ENCODE measurements around the gene ENOX2.

DNA sequence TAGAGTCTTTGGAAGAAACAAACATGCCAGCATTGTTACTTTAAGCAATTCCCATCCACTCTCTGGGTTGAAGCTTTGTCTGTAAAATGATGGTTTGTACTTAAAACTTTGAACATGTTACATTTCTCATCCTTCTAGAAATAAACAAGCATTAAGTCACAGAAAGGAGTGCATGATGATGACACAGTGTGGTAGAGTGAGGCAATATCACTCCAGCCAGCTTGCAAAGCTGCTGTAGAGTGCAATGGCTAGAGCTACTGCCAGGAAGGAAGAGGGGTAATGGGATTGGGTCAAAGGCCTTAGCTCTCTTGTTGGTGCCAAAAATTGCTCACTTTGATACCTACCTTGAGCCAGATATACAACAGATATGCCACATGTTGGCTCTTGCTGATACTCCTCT, 12.3 kb upstream of the ENOX2 start:
- TF ChIP-seq, protein P1, sequence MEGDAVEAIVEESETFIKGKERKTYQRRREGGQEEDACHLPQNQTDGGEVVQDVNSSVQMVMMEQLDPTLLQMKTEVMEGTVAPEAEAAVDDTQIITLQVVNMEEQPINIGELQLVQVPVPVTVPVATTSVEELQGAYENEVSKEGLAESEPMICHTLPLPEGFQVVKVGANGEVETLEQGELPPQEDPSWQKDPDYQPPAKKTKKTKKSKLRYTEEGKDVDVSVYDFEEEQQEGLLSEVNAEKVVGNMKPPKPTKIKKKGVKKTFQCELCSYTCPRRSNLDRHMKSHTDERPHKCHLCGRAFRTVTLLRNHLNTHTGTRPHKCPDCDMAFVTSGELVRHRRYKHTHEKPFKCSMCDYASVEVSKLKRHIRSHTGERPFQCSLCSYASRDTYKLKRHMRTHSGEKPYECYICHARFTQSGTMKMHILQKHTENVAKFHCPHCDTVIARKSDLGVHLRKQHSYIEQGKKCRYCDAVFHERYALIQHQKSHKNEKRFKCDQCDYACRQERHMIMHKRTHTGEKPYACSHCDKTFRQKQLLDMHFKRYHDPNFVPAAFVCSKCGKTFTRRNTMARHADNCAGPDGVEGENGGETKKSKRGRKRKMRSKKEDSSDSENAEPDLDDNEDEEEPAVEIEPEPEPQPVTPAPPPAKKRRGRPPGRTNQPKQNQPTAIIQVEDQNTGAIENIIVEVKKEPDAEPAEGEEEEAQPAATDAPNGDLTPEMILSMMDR (conservative IDR thresholded peaks at IDR 0.05), result no peak
- no peak for TF ChIP-seq EZH2 (IDR thresholded peaks at IDR 0.05; ENCODE audit: low read depth)

All from PC-9 (cell line).